HuH-7 (cell line): ENCODE data around the gene STIM1.

Experiments used
- DNase-seq: peaks from one replicate; pipeline ENCODE4 v3.0.0; 2011; ENCODE audit warnings: low spot score

Gene STIM1

GRCh38 chr11:3855808-3856491, 486 bp downstream of the STIM1 start:
- DNase-seq, result no peak

GRCh38 chr11:3856856-3857553, 1.5 kb downstream of the STIM1 start:
- no peak for DNase-seq

- DNase-seq, result no peak
Observed at GRCh38 chr11:3857628-3858027, 2.2 kb downstream of the STIM1 start.

DNA sequence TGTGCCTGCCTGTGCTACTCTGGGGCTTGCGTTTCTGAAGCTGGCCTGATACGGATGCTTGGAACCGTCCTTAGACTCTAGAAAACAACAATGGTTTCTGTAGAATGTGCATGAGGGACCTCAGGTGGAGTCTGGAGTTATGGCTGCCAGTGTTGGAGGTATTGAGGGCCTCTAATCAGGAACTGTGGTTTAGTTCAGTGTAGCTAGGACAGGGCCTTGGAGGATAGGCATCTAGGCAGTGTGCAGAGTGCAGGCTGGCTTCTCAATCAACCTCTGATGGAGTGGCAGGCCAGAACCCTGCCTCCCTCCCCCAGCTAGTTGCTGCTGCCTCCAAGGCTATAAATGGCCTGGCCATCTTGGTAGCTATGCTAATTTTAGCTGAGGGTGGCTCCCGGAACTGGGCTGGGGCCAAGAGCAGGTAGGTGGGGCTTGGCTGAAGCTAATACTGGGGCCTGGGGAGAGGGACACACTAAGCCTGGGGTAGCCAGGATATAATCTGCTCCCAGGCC, 4.0 kb downstream of the STIM1 start:
- DNase-seq, result no peak

- DNase-seq, result no peak
Observed at GRCh38 chr11:3860375-3860774, 4.9 kb downstream of the STIM1 start.

GRCh38 chr11:3860898-3861393, 5.5 kb downstream of the STIM1 start:
- peak; percentile 35 for DNase-seq

DNA sequence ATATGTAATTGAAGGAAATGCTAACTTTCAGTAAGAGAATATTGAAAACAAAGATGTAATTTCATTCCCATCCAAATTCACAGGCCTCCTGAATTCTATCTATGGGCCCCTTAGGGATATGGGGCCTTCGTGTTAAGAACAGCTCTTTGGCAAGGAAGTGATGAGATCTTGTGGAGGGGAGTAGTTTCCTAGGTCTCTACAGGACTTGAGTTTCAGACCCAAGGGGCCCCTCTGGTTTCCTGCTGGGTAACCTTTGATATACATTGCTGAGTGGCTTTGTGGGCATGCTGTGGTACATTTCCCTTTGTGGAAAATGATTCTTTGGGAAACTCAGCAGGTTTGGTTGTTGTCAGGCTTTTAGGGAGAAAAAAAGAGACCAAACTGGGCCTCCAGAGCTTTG, 6.2 kb downstream of the STIM1 start:
- DNase-seq, result no peak

DNA sequence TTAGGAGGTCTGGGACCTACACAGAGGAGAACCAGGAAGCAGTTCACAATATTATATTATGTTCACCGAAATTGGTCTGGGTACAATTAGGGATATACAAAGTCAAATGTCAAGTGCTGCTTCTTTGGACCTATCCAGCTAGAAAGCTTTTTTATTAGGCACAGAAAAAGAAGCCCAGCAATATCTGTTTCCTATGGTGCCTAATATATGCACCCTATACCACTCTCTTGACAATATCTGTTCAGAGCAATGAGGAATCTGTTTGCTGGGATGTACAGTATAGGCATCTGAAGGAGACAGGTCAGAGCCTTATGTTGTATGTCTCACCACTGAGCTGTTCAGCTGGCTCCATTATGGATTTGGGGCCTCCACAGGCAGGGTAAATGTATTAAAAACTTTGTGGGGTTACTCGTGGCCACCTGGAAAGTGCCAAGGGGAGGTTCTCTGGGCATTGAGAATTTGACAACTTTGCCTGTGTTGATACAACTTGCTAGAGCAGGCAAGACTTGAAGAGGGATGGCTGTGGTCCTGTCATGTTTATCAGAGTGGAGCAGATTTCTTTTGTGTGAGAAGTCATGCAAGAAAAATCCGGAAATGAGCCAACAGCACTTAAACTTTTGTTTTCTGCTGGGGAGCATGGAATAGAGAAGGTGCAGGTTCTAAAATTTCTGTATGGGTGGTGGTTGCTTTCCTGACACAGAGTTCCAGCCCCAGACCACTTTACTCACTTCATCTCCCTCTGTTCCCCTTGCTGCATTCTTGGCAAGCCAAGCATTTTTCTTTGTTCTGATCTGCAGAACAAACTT, 10.1 kb downstream of the STIM1 start:
- DNase-seq, result no peak

GRCh38 chr11:3866206-3866605, 10.7 kb downstream of the STIM1 start:
- no peak for DNase-seq

- no peak for DNase-seq
Observed at GRCh38 chr11:3866836-3867208, 11.4 kb downstream of the STIM1 start.

GRCh38 chr11:3867209-3868091, 12.0 kb downstream of the STIM1 start:
- no peak for DNase-seq

- no peak for DNase-seq
Observed at GRCh38 chr11:3873712-3874349, 18.4 kb downstream of the STIM1 start.

DNA sequence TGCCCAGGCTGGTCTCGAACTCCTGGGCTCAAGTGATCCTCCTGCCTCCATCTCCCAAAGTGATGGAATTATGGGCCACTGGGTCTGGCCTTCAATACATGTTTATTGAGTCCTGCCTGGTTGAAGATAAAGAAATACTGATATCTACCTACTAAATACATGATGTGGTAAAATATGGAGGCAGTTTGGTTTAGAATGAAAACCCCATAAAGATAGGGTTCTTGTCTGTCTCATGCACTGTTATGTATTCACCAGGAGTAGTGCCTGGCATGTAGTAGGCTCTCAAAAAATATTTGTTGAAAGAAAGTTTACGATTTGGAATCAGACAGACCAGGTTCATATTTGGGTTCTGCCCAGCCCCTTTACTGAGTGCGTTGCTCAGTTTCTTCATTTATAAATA, 21.1 kb downstream of the STIM1 start:
- DNase-seq, result no peak

GRCh38 chr11:3877364-3878257, 22.1 kb downstream of the STIM1 start:
- no peak for DNase-seq

DNA sequence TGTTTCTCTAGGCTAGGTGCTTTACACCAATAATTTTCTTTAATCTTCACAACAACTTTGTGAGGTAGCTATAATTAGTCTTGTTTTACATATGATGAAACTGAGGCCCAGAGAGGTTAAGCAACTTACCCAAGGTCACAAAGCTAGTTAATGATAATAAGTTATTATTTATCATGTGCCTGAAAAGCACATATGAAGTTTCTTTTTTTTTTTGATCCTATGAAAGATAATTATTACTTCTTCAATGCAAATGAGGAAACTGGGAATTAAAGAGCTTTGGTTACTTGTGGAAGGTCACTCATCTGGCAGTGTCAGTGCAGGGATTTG, 22.8 kb downstream of the STIM1 start:
- DNase-seq, result no peak

DNA sequence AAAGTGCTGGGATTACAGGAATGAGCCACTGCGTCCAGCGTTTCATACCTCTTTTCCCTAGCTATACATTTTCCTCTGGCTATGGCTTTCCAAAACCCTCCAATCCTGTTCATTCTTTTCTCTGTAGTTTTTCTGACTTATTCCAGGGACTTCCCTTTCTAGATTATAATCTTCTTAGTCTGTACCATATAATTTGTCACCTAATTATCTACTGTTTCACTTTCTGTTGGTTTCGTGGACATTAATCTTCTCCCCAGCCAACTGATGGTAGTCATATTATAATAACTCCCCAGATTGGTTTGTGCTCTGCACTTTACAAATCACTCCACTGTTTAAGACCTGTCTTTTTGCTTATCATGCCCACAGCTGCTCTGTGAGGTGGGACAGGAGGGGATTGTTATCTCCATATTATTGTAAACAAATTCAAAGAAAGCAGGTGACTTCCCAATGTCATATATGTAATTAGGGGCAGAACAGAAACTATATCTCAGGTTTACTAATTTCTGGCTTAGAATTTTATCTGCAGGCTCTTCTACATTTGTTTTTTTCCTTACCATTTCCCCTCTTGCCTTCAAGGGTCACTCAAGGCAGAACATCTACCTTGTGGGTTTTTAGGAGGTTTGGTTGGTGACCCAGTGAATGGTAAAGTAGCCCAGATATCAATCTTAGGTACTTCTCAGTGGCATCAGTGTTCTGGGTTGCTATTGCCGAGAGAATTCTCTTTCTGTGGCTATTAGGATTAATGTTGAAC, 23.9 kb downstream of the STIM1 start:
- DNase-seq, result no peak

- DNase-seq, result no peak
Observed at GRCh38 chr11:3879967-3880542, 24.6 kb downstream of the STIM1 start.

- no peak for DNase-seq
Observed at GRCh38 chr11:3880724-3881123, 25.3 kb downstream of the STIM1 start.

DNA sequence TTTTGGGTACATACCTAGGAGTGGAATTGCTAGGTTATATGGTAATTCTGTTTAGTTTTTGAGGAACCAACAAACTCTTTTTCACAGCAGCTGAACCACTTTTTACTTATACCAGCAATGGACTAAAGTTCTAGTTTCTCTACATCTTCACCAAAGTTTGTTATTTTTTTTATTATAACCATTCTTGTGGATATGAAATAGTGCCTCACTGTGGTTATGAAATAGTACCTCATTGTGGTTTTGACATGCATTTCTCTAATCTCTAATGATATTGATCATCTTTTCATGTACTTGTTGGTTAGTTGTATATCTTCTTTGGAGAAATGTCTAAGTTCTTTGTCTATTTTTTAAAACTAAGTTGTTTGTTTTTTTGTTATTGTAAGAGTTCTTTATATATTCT, 27.2 kb downstream of the STIM1 start:
- no peak for DNase-seq
